HTERT RPE-1 (cell line): ENCODE data around the gene DNAH6.
"Not testable (repeated sequence)": the region's sequence is repeated elsewhere in the genome, so short reads cannot be mapped to it uniquely, and the experiment has no call there.

Source experiments
- in situ Hi-C: fragments of 300-500 bp; cut with MboI; formaldehyde crosslinking; loops from 4 replicates; pipeline ENCODE4 v1.14.3; 2020; ENCODE audit warnings: low sequenced_read_pairs

Gene DNAH6, protein sequence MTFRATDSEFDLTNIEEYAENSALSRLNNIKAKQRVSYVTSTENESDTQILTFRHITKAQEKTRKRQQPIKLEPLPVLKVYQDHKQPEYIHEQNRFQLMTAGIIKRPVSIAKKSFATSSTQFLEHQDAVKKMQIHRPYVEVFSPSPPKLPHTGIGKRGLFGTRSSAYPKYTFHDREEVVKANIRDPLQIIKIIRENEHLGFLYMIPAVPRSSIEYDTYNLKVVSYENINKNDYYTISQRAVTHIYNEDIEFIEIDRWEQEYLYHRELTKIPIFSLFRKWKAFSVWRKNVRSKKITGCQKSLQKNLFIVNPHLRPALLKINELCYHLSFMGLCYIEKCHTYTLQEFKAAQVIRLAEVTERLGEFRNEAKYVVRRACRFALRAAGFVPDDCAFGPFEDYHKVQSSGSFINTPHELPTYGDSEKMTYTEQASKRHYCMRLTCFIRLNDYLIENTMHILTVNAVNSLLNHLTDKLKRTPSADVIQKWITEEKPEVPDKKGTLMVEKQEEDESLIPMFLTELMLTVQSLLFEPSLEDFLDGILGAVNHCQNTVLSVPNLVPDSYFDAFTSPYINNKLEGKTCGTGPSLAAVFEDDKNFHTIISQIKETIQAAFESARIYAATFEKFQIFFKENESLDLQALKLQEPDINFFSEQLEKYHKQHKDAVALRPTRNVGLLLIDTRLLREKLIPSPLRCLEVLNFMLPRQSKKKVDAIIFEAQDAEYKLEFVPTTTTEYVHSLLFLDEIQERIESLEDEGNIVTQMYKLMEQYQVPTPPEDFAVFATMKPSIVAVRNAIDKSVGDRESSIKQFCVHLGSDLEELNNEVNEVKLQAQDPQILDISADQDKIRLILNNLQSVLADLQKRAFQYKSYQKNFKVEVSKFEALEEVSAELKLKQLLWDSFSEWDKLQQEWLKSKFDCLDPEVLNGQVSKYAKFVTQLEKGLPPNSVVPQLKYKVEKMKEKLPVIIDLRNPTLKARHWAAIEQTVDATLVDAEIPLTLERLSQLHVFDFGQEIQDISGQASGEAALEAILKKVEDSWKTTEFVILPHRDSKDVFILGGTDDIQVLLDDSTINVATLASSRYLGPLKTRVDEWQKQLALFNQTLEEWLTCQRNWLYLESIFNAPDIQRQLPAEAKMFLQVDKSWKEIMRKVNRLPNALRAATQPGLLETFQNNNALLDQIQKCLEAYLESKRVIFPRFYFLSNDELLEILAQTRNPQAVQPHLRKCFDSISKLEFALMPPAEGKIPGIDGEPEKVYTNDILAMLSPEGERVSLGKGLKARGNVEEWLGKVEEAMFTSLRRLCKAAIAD (N-terminal part only)

DNA sequence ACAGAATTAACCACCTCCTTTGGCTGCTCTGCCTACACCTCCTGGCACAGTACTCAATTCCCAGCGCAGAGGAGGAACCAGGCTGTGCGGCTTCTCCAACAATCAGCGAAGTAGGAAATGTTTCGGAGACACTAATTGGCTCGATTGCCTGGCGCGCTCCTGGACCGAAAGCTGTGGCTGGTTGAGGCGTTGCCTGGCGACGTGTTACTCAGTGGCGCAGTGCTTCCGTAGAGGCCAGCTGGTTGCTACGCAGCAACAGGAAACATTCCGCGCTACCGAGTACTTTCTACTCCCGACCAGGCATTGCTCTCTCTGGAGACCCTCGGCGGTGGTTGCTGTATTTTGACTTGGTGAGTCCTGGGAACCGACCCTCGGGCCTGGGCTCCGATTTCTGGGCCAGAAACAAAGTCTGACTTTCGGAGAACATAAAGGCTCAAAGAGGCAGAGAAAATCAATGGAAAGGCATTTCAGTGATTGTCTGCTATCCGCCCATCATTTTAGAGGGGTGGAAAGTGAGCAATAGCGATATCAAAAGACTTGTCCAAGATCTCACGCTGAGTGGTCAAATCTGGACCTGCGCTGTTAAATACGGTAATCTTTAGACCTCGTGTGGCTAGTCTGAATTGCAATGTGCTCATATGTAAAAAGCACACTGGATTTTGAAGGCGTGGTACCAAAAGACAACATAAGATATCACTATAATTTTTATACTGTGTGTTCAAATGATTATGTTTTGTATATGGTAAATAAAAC, at the start of gene DNAH6:
DNAH6 (plus strand) TSS at position 265 of the 753 bp plus-strand sequence. CDS start 1,329 bp downstream, outside the sequence.
- in situ Hi-C loops, result no loop called here

GRCh38 chr2:84467389-84467788, 48.9 kb upstream of the DNAH6 start:
- in situ Hi-C loops, result no loop called here

- in situ Hi-C loops, result not testable (repeated sequence)
These were observed 43.9 kb upstream of the DNAH6 start for GRCh38 chr2:84472423-84472822.

- in situ Hi-C loops, result no loop called here
These were observed 43.3 kb upstream of the DNAH6 start for GRCh38 chr2:84472856-84473565.

DNA sequence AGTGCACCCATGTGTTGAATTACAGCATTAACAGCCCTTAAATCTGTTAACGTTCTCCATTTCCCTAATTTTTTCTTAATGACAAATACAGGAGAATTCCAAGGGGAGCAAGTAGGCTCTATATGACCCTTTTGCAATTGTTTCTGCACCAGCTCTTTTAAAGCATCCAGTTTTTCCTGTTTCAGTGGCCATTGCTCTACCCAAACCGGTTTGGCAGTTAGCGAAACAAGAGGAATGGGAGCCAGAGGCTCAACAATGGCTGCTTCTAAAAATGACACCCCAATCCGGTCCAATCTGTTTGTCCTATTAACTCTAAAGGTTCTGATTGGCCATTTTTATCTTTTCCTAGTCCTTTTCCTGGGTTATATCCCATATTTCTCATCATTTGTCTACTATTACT, 42.1 kb upstream of the DNAH6 start:
- in situ Hi-C loops, result no loop called here

DNA sequence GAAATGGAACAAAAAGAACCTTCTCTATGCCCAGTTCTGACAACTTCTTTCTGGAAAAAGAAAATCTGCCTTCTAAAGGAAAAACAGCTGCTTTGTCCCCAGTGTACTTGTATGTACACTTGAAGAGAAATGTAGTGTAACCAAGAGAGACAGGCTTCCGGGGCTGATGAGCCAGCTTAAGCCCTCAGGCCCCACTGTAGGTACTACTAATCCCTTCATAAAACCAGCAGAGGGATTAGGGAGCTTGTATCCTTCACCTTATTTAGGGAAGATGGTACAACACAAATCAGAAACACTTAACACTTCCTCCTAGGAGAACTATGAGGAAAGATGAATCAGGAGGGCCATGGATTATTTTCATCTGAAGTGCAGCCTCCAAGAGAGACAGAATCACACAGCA, 38.4 kb upstream of the DNAH6 start:
- in situ Hi-C loops, result no loop called here

DNA sequence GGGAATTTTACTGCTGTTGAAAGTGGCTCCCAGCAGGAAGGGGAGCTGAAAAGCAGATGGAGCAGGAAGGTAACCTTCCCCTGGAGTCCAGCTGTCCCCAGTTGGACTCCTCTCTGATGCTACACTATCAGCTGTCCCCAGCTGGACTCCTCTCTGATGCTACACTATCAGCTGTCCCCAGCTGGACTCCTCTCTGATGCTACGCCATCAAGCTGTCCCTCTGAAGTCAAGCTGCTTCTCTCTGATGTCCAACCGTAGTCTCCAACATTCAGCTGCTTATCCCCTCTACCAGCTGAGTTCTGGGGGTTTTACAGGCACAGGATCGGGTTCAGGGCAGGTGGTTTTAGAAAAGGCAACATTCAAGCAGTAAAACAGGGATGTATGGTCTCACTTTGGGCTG, 37.4 kb upstream of the DNAH6 start:
- in situ Hi-C loops, result no loop called here

DNA sequence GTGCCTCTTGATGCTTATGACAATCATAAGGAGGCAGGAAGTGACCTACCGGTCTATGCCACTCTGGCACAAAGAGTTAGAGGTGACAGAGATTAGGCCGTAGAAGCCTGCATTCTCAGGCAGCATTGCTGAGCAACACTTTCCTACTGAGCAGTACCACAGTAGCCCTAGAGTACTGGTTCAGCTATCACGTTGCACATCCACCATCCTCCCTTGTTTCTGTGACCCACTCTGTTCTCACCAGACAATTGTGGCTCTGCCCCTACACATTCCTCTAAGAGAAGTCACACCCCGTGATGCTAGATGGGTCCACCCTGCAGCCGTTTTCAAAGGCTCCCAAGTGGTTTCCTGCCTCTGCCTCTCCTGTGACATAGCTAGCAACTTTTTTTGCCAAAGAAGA, 34.6 kb upstream of the DNAH6 start:
- in situ Hi-C loops, result no loop called here

DNA sequence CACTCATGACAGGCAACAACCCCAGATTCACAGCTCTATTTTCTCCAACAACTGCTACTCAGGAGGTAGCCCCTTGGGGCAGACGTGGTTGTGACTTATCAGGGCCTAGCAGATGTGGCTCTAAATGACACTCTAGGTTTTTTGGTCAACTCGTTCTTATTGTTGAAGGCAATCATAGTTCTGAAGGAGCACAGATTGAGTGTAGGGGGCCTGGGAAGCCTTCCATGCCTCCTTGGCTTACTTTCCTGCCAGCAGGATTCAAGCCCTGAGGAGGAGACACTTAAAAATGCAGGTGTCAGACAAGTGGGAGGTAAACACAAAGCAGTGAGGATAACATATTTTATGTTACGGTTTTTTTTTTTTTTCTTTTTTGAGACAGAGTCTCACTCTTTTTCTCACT, 33.7 kb upstream of the DNAH6 start:
- in situ Hi-C loops, result no loop called here

GRCh38 chr2:84483320-84483719, 33.0 kb upstream of the DNAH6 start:
- in situ Hi-C loops, result no loop called here

DNA sequence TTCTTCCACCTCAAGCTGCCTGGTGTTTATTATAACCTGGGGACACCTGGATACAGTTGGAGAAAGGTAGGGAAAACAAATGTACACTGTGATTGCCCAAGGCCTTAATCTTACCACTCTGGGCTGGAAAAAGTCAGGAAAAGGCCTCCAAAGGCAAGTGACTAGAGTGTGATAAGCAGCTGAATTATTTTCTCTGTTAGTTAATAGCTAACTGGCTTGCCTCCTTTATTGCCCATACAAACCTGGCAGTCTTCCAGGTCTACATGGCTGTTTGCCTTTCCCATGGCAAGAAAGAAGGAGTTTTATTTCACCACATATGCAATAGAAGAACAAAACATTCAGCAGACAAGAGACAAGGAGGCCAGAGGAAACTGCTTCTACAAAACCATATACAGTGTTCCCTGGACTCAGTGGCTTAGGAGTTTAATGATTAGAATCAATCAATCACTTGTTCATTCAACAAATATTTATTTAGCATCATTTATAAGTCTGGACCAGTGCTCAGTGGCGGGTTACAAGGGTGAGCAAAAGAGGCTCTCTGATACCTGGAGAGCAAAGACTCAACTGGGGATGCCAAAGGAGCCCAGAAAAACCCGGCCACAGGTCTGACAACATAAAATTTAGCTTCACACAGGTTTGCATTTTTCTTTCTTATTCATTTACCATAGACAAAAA, 29.7 kb upstream of the DNAH6 start:
- in situ Hi-C loops, result no loop called here

- in situ Hi-C loops, result no loop called here
These were observed 28.9 kb upstream of the DNAH6 start for GRCh38 chr2:84487298-84487996.

GRCh38 chr2:84491256-84491655, 25.0 kb upstream of the DNAH6 start:
- in situ Hi-C loops, result no loop called here

GRCh38 chr2:84491741-84492140, 24.6 kb upstream of the DNAH6 start:
- in situ Hi-C loops, result no loop called here

- in situ Hi-C loops, result no loop called here
These were observed 23.7 kb upstream of the DNAH6 start for GRCh38 chr2:84492571-84492970.

- in situ Hi-C loops, result no loop called here
These were observed 22.8 kb upstream of the DNAH6 start for GRCh38 chr2:84493514-84493913.

- in situ Hi-C loops, result no loop called here
These were observed 22.2 kb upstream of the DNAH6 start for GRCh38 chr2:84494070-84494469.

DNA sequence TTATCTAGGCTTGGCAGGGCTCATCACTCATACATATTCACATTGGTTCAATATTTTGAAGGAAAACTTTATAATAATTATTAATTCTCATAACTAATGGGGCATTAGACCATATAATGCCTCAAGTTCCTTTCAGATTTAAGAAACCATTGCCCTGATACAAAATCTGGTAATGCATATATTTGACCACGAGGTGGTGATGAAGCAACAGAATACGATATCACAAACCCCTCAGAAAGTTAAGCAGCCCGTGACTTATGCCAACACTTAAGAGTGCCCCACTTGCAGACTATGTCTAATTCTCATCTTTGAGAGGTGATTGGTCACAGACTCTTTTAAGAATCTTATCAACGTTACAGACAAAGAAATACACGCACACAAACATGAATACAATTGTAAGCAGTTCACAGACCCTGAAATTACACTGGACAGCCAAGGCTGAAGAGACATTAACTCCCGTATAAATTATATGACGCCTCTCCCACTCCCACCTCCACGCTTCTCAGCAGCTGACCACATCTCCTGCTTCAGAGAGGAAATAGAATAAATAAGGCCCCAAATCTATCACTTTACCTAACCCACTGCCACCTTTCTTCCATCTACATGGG, 20.7 kb upstream of the DNAH6 start:
- in situ Hi-C loops, result no loop called here
